SK-N-SH treated with all-trans-retinoic acid at 6 μM for 48 hours (cell line): ENCODE results near the gene FCGR3A.

ENCODE experiments used
- ATAC-seq: fragments of 200-7000 bp; cut with Tn5 transposase; 3 replicates; pipeline ENCODE4 v1.9.1; 2020; ENCODE audit warnings: mild to moderate bottlenecking, moderate library complexity
- TOX ChIP-seq: fragments of 250-450 bp; sonication (Bioruptor Pico); IDR thresholded peaks from 2 replicates; pipeline ENCODE4 v1.8.0; 2021; ENCODE audit warnings: mild to moderate bottlenecking, moderate library complexity, borderline replicate concordance
- TF ChIP-seq, protein P1 (sequence below): fragments of 250-450 bp; sonication (Bioruptor Pico); IDR thresholded peaks from 2 replicates; pipeline ENCODE4 v1.8.0; 2020; ENCODE audit warnings: mild to moderate bottlenecking, moderate library complexity, borderline replicate concordance
- TF ChIP-seq, protein P2 (sequence below): fragments of 250-450 bp; sonication (Bioruptor Pico); IDR thresholded peaks from 2 replicates; pipeline ENCODE4 v1.5.1; 2021; ENCODE audit warnings: mild to moderate bottlenecking, moderate library complexity
- TF ChIP-seq, protein P3 (sequence below): fragments of 250-450 bp; sonication (Bioruptor Pico); IDR thresholded peaks from 2 replicates; pipeline ENCODE4 v1.5.0; 2020; ENCODE audit warnings: mild to moderate bottlenecking, moderate library complexity

The FCGR3A gene

DNA sequence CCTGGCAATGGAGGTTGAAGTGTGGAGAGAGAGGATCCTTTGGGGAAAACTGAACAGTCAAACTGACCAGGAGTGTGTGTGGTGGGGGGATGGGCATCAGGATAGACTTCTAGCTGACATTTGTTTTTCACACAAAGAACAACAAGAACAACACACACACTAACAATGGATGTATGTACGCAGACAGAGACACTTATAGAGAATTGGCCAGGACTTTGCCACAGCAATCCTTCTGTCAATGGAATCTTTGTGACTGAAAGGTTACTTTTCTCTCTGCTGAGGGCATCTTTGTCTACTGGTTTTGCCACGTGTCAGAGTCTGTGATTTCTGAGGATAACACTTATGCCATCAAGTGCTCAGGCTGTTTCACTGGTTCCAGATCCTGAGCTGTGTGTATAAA is 56.8 kb downstream of the FCGR3A start:
- no peak for ATAC-seq
- TF ChIP-seq, protein P1, sequence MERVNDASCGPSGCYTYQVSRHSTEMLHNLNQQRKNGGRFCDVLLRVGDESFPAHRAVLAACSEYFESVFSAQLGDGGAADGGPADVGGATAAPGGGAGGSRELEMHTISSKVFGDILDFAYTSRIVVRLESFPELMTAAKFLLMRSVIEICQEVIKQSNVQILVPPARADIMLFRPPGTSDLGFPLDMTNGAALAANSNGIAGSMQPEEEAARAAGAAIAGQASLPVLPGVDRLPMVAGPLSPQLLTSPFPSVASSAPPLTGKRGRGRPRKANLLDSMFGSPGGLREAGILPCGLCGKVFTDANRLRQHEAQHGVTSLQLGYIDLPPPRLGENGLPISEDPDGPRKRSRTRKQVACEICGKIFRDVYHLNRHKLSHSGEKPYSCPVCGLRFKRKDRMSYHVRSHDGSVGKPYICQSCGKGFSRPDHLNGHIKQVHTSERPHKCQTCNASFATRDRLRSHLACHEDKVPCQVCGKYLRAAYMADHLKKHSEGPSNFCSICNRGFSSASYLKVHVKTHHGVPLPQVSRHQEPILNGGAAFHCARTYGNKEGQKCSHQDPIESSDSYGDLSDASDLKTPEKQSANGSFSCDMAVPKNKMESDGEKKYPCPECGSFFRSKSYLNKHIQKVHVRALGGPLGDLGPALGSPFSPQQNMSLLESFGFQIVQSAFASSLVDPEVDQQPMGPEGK = no peak
- no peak for TF ChIP-seq TOX (CRISPR knock-in tag)
- TF ChIP-seq, protein P2, sequence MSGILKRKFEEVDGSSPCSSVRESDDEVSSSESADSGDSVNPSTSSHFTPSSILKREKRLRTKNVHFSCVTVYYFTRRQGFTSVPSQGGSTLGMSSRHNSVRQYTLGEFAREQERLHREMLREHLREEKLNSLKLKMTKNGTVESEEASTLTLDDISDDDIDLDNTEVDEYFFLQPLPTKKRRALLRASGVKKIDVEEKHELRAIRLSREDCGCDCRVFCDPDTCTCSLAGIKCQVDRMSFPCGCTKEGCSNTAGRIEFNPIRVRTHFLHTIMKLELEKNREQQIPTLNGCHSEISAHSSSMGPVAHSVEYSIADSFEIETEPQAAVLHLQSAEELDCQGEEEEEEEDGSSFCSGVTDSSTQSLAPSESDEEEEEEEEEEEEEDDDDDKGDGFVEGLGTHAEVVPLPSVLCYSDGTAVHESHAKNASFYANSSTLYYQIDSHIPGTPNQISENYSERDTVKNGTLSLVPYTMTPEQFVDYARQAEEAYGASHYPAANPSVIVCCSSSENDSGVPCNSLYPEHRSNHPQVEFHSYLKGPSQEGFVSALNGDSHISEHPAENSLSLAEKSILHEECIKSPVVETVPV (CRISPR knock-in tag) = no peak
- TF ChIP-seq, protein P3, sequence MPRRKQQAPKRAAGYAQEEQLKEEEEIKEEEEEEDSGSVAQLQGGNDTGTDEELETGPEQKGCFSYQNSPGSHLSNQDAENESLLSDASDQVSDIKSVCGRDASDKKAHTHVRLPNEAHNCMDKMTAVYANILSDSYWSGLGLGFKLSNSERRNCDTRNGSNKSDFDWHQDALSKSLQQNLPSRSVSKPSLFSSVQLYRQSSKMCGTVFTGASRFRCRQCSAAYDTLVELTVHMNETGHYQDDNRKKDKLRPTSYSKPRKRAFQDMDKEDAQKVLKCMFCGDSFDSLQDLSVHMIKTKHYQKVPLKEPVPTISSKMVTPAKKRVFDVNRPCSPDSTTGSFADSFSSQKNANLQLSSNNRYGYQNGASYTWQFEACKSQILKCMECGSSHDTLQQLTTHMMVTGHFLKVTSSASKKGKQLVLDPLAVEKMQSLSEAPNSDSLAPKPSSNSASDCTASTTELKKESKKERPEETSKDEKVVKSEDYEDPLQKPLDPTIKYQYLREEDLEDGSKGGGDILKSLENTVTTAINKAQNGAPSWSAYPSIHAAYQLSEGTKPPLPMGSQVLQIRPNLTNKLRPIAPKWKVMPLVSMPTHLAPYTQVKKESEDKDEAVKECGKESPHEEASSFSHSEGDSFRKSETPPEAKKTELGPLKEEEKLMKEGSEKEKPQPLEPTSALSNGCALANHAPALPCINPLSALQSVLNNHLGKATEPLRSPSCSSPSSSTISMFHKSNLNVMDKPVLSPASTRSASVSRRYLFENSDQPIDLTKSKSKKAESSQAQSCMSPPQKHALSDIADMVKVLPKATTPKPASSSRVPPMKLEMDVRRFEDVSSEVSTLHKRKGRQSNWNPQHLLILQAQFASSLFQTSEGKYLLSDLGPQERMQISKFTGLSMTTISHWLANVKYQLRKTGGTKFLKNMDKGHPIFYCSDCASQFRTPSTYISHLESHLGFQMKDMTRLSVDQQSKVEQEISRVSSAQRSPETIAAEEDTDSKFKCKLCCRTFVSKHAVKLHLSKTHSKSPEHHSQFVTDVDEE (CRISPR knock-in tag) = no peak
